Testis (tissue), 2 donors: ENCODE results near the gene B4GALNT4.

ENCODE experiments used
- CTCF ChIP-seq, 3 experiments: fragments of 450-650 bp in 2 of 3; fragments of 200-600 bp in 1 of 3; sonication (generic) in 1 of 3; IDR thresholded peaks; one replicate each; pipeline ENCODE4 v1.5.1; 2016 to 2019; ENCODE audit warnings: antibody characterized with exemption in 3 of 3, mild to moderate bottlenecking in 2 of 3, moderate library complexity in 1 of 3
- POLR2A ChIP-seq: fragments of 450-650 bp; IDR thresholded peaks from one replicate; pipeline ENCODE4 v1.6.1; 2017; ENCODE audit warnings: antibody characterized with exemption, mild to moderate bottlenecking, moderate library complexity

- TF ChIP-seq CTCF (IDR thresholded peaks at IDR 0.05): no peak
- no peak for TF ChIP-seq POLR2A
These were observed 1.0 kb downstream of the B4GALNT4 start for GRCh38 chr11:370070-370941.
